Subcutaneous abdominal adipose tissue (tissue), 5 donors: ENCODE data around the gene GEMIN2.
"Not testable (repeated sequence)": the region's sequence is repeated elsewhere in the genome, so short reads cannot be mapped to it uniquely, and the experiment has no call there.

Source experiments
- H3K27ac ChIP-seq: one replicate; pipeline ENCODE4 v1.7.0; 2013; ENCODE audit warnings: low read depth, mild to moderate bottlenecking, inconsistent platforms, low read length, moderate library complexity
- H3K27me3 ChIP-seq, 5 donors: one replicate each; pipeline ENCODE4 v1.7.0; 2013; ENCODE audit warnings: low read length in 5 of 5, inconsistent platforms in 1 of 5; ENCODE audit not compliant: control insufficient read depth in 5 of 5, insufficient read depth in 4 of 5
- H3K36me3 ChIP-seq, 5 donors: one replicate each; pipeline ENCODE4 v1.7.0; 2013; ENCODE audit warnings: low read length in 5 of 5; ENCODE audit not compliant: control insufficient read depth in 5 of 5, insufficient read depth in 5 of 5
- H3K4me1 ChIP-seq, 5 donors: one replicate each; pipeline ENCODE4 v1.7.0; 2013; ENCODE audit warnings: low read length in 5 of 5, mild to moderate bottlenecking in 3 of 5, moderate library complexity in 1 of 5; ENCODE audit not compliant: control insufficient read depth in 5 of 5, insufficient read depth in 5 of 5
- H3K4me3 ChIP-seq, 5 donors: one replicate each; pipeline ENCODE4 v1.7.0; 2013; ENCODE audit warnings: low read length in 5 of 5, low read depth in 1 of 5
- H3K9ac ChIP-seq, 5 donors: one replicate each; pipeline ENCODE4 v1.7.0; 2013; ENCODE audit warnings: low read length in 5 of 5, mild to moderate bottlenecking in 4 of 5, moderate library complexity in 3 of 5
- H3K9me3 ChIP-seq, 5 donors: one replicate each; pipeline ENCODE4 v1.7.0; 2013; ENCODE audit warnings: low read length in 5 of 5; ENCODE audit not compliant: control insufficient read depth in 5 of 5
- donor health status: healthy.
- donor health status: healthy.
- donor health status: healthy.
- donor health status: healthy.
- donor health status: healthy.

GEMIN2 gene

GRCh38 chr14:39114073-39114838, at the start of gene GEMIN2:
Gene GEMIN2 (plus strand): TSS chr14:39114323. CDS start chr14:39114339, 16 bp downstream.
- Histone ChIP-seq H3K27me3 (no peaks in the 10 kb centered on the region), H3K9me3 (no peaks in the 10 kb centered on the region), H3K27ac (peak within 1 kb of the TSS; percentile 70)

GRCh38 chr14:39069169-39069805, 44.8 kb upstream of the GEMIN2 start:
- not testable (repeated sequence) for H3K9ac ChIP-seq, H3K4me3 ChIP-seq, H3K4me1 ChIP-seq, H3K27me3 ChIP-seq, H3K9me3 ChIP-seq, H3K27ac ChIP-seq
- H3K36me3 ChIP-seq, result peaks cover 40 to 72% (median 59%) of the 10 kb centered on the region in 5 donors

More at GRCh38 chr14:39114073-39114838, at the start of gene GEMIN2:
- Histone ChIP-seq H3K9ac (peak within 1 kb of the TSS; percentile 68 to 92 (median 88)), H3K4me3 (peak within 1 kb of the TSS; percentile 65 to 95 (median 93)), H3K36me3 (peaks cover 6 to 15% (median 11%) of the 10 kb centered on the region in 5 donors), H3K4me1 (peaks cover 0 to 17% (median 10%) of the 10 kb centered on the region in 5 donors)

GRCh38 chr14:39069923-39070322, 44.2 kb upstream of the GEMIN2 start:
- no peaks in the 10 kb centered on the region for H3K9me3 ChIP-seq
- H3K27me3 ChIP-seq, result no peaks in the 10 kb centered on the region
- H3K27ac ChIP-seq, result no peak overlapping the region
- H3K36me3 ChIP-seq, result peaks cover 35 to 72% (median 57%) of the 10 kb centered on the region in 5 donors
- no peak overlapping the region for H3K9ac ChIP-seq
- H3K4me3 ChIP-seq, result no peak overlapping the region
- H3K4me1 ChIP-seq, result no peaks in the 10 kb centered on the region

- H3K9me3 ChIP-seq, result no peaks in the 10 kb centered on the region
- H3K4me1 ChIP-seq, result no peaks in the 10 kb centered on the region
- no peak overlapping the region for H3K9ac ChIP-seq
- H3K36me3 ChIP-seq, result peaks cover 36 to 70% (median 60%) of the 10 kb centered on the region in 5 donors
- H3K4me3 ChIP-seq, result no peak overlapping the region
- H3K27ac ChIP-seq, result no peak overlapping the region
- H3K27me3 ChIP-seq, result no peaks in the 10 kb centered on the region
Observed at GRCh38 chr14:39071096-39071495, 43.0 kb upstream of the GEMIN2 start.

GRCh38 chr14:39080886-39081285, 33.2 kb upstream of the GEMIN2 start:
- H3K9ac ChIP-seq, result no peak overlapping the region
- no peak overlapping the region for H3K4me3 ChIP-seq
- no peaks in the 10 kb centered on the region for H3K27me3 ChIP-seq
- H3K4me1 ChIP-seq, result peaks cover 0 to 1% (median 0%) of the 10 kb centered on the region in 5 donors
- H3K36me3 ChIP-seq, result peaks cover 40 to 61% (median 49%) of the 10 kb centered on the region in 5 donors
- H3K9me3 ChIP-seq, result no peaks in the 10 kb centered on the region
- no peak overlapping the region for H3K27ac ChIP-seq

- Histone ChIP-seq H3K9me3 (no peaks in the 10 kb centered on the region), H3K9ac (no peak overlapping the region), H3K4me1 (peaks cover 0 to 8% (median 0%) of the 10 kb centered on the region in 5 donors), H3K27ac (no peak overlapping the region), H3K4me3 (no peak overlapping the region), H3K36me3 (peaks cover 37 to 64% (median 49%) of the 10 kb centered on the region in 5 donors), H3K27me3 (no peaks in the 10 kb centered on the region)
Observed at GRCh38 chr14:39083127-39083526, 31.0 kb upstream of the GEMIN2 start.

GRCh38 chr14:39085933-39086332, 28.2 kb upstream of the GEMIN2 start:
- Histone ChIP-seq H3K27me3 (no peaks in the 10 kb centered on the region), H3K9me3 (no peaks in the 10 kb centered on the region), H3K4me1 (peaks cover 0 to 8% (median 0%) of the 10 kb centered on the region in 5 donors), H3K36me3 (peaks cover 48 to 67% (median 55%) of the 10 kb centered on the region in 5 donors), H3K27ac (no peak overlapping the region), H3K4me3 (no peak overlapping the region), H3K9ac (no peak overlapping the region)

- Histone ChIP-seq H3K36me3 (peaks cover 55 to 71% (median 61%) of the 10 kb centered on the region in 5 donors), H3K4me1 (peaks cover 0 to 8% (median 0%) of the 10 kb centered on the region in 5 donors), H3K27me3 (no peaks in the 10 kb centered on the region), H3K27ac (no peak overlapping the region), H3K9ac (no peak overlapping the region), H3K4me3 (no peak overlapping the region), H3K9me3 (no peaks in the 10 kb centered on the region)
Observed at GRCh38 chr14:39087493-39087892, 26.6 kb upstream of the GEMIN2 start.

GRCh38 chr14:39090548-39091111, 23.5 kb upstream of the GEMIN2 start:
- Histone ChIP-seq H3K27ac (no peak overlapping the region), H3K27me3 (no peaks in the 10 kb centered on the region), H3K36me3 (peaks cover 42 to 64% (median 53%) of the 10 kb centered on the region in 5 donors), H3K9ac (no peak overlapping the region), H3K9me3 (no peaks in the 10 kb centered on the region), H3K4me3 (no peak overlapping the region), H3K4me1 (peaks cover 0 to 11% (median 0%) of the 10 kb centered on the region in 5 donors)

GRCh38 chr14:39091716-39092115, 22.4 kb upstream of the GEMIN2 start:
- no peak overlapping the region for H3K27ac ChIP-seq
- no peaks in the 10 kb centered on the region for H3K9me3 ChIP-seq
- H3K4me1 ChIP-seq, result peaks cover 0 to 11% (median 0%) of the 10 kb centered on the region in 5 donors
- no peak overlapping the region for H3K9ac ChIP-seq
- H3K27me3 ChIP-seq, result no peaks in the 10 kb centered on the region
- peaks cover 41 to 59% (median 49%) of the 10 kb centered on the region in 5 donors for H3K36me3 ChIP-seq
- no peak overlapping the region for H3K4me3 ChIP-seq
